ENCODE data around the gene NTM.

DNA sequence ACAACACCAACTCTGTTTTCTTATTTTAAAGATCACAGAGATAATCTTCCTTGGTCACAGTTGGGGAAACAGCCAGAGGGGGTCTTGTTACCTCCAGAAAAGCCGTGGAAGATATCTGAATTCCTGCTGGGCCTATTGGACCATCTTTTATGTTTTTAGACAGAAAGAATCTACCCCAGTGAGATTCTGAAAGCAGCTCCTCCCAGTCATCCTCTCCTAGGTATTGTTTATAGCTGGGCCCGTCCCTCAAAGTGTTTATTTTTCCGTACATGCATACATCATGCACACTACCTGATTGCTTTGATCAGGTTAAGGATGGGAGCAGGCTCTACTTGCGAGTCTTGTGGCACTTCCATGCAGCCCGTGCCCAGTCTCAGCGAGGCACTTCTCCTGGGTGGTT, 742.4 kb downstream of the NTM start:
- TF ChIP-seq CTCF (IDR thresholded peaks at IDR 0.05), result no peak
- TF ChIP-seq POLR2A (IDR thresholded peaks at IDR 0.05), result no peak
